Psoas muscle (tissue), 8 donors: ENCODE measurements around the gene AP1AR. TPM values are rescaled to one million over a fixed set of nuclear protein-coding genes. Genes with fewer than 3 reads are reported as not detected.
A peak's percentile ranks its signal among the peaks of the same experiment; 100 is the strongest.

Experiments
- ATAC-seq, 4 donors: fragments of 200-7000 bp; cut with Tn5 transposase; one replicate each; pipeline ENCODE4 v1.9.1; 2020; ENCODE audit warnings: moderate library complexity in 3 of 4, mild to moderate bottlenecking in 2 of 4
- DNase-seq, 2 donors: peaks; one replicate each; pipeline ENCODE4 v3.0.0-alpha.2; 2020
- H3K27ac ChIP-seq: fragments of 200-600 bp; one replicate; pipeline ENCODE4 v1.8.0; 2022
- H3K27me3 ChIP-seq, 3 donors: fragments of 200-600 bp in 1 of 3; one replicate each; pipeline versions ENCODE4 v1.6.1 to v1.8.0; 2013 to 2022; ENCODE audit warnings: low read length in 2 of 3, mild to moderate bottlenecking in 2 of 3, moderate library complexity in 1 of 3; ENCODE audit not compliant: insufficient read depth in 3 of 3
- H3K36me3 ChIP-seq, 2 donors: fragments of 200-600 bp in 1 of 2; one replicate each; pipeline versions ENCODE4 v1.6.1 to v1.8.0; 2013 to 2022; ENCODE audit warnings: low read depth in 1 of 2, mild to moderate bottlenecking in 1 of 2, moderate library complexity in 1 of 2; ENCODE audit not compliant: insufficient read depth in 1 of 2
- H3K4me1 ChIP-seq: fragments of 200-600 bp; one replicate; pipeline ENCODE4 v1.8.0; 2022
- H3K4me3 ChIP-seq: fragments of 200-600 bp; one replicate; pipeline ENCODE4 v1.8.0; 2022; ENCODE audit warnings: mild to moderate bottlenecking
- H3K9me3 ChIP-seq: fragments of 200-600 bp; one replicate; pipeline ENCODE4 v1.8.0; 2022
- WGBS, 3 donors: extraction: QIAGEN DNeasy Blood & Tissue Kit; methylation state at CpG; one replicate each; pipeline versions ENCODE4 v1.1.6 to v1.1.7; 2013; 5-methylcytosine and 5-hydroxymethylcytosine counted together
- intact Hi-C, 2 donors: fragments of 100-400 bp; cut with DNase I; formaldehyde crosslinking; loops; one replicate each; pipeline versions ENCODE4 v1.11.0 to v1.14.2; 2022
- polyA plus RNA-seq, 3 donors: library from polyadenylated mRNA; stranded (reverse); fragments of 200-250 nt; gene quantifications; one replicate each; pipeline ENCODE4 v1.2.3, GENCODE V29; 2013
- total RNA-seq, 4 donors: library from RNA; stranded (reverse); fragmentation: NEBNext Ultra II Directional in 2 of 4; extraction: Animal tissue kit (Norgen Biotek cat#: 25700) in 2 of 4; gene quantifications; one replicate each; pipeline versions ENCODE4 v1.2.1 to v1.2.4, GENCODE V29; 2021 to 2023
- TF ChIP-seq, protein P1 (sequence below): fragments of 200-600 bp; IDR thresholded peaks from one replicate; pipeline ENCODE4 v1.8.0; 2022; ENCODE audit warnings: antibody characterized with exemption
- donor health status: healthy with polysubstance abuse.
- donor health status: DM: no; HTN: no; CAD: no; lungs with moderate emphysema.
- donor health status: Bipolar disorder and iron deficiency.
- donor health status: healthy.
- donor health status: DM: yes; HTN: yes; CAD: no.
- donor health status: DM: no; HTN: no; CAD: no.
- donor health status: DM: no; HTN: no; CAD: no.
- donor health status: DM: yes; HTN: yes; CAD: no.

Gene AP1AR
- total and polyA plus RNA-seq, 7 donors: 5.3 to 19.8 (median 9.9) TPM

- DNase-seq: no peak
- ATAC-seq: no peak
- Histone ChIP-seq H3K4me3 (no peak overlapping the region), H3K27me3 (no peaks in the 10 kb centered on the region), H3K4me1 (peaks cover 16% of the 10 kb centered on the region), H3K9me3 (no peaks in the 10 kb centered on the region), H3K36me3 (no peaks in the 10 kb centered on the region), H3K27ac (no peak overlapping the region)
- TF ChIP-seq, protein P1, sequence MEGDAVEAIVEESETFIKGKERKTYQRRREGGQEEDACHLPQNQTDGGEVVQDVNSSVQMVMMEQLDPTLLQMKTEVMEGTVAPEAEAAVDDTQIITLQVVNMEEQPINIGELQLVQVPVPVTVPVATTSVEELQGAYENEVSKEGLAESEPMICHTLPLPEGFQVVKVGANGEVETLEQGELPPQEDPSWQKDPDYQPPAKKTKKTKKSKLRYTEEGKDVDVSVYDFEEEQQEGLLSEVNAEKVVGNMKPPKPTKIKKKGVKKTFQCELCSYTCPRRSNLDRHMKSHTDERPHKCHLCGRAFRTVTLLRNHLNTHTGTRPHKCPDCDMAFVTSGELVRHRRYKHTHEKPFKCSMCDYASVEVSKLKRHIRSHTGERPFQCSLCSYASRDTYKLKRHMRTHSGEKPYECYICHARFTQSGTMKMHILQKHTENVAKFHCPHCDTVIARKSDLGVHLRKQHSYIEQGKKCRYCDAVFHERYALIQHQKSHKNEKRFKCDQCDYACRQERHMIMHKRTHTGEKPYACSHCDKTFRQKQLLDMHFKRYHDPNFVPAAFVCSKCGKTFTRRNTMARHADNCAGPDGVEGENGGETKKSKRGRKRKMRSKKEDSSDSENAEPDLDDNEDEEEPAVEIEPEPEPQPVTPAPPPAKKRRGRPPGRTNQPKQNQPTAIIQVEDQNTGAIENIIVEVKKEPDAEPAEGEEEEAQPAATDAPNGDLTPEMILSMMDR: no peak
- WGBS, 3 donors: 74 to 90% (median 82%) methylated on average over 4 of the region's 4 CpGs
- intact Hi-C loops: no loop called here
Measured at GRCh38 chr4:112282860-112283667, 51.5 kb downstream of the AP1AR start.

- DNase-seq: no peak
- WGBS, 3 donors: 11 to 14% (median 12%) methylated on average over 6 of the region's 6 CpGs
- H3K27ac ChIP-seq: no peak overlapping the region
- no peak for ATAC-seq
- TF ChIP-seq, protein P1: no peak
- peaks cover 12% of the 10 kb centered on the region for H3K4me1 ChIP-seq
- no peaks in the 10 kb centered on the region for H3K36me3 ChIP-seq
- intact Hi-C loops: no loop called here
- no peaks in the 10 kb centered on the region for H3K9me3 ChIP-seq
- H3K27me3 ChIP-seq: no peaks in the 10 kb centered on the region
- peak overlapping the region; percentile 86 for H3K4me3 ChIP-seq
Measured at GRCh38 chr4:112284166-112284565, 52.6 kb downstream of the AP1AR start.

DNA sequence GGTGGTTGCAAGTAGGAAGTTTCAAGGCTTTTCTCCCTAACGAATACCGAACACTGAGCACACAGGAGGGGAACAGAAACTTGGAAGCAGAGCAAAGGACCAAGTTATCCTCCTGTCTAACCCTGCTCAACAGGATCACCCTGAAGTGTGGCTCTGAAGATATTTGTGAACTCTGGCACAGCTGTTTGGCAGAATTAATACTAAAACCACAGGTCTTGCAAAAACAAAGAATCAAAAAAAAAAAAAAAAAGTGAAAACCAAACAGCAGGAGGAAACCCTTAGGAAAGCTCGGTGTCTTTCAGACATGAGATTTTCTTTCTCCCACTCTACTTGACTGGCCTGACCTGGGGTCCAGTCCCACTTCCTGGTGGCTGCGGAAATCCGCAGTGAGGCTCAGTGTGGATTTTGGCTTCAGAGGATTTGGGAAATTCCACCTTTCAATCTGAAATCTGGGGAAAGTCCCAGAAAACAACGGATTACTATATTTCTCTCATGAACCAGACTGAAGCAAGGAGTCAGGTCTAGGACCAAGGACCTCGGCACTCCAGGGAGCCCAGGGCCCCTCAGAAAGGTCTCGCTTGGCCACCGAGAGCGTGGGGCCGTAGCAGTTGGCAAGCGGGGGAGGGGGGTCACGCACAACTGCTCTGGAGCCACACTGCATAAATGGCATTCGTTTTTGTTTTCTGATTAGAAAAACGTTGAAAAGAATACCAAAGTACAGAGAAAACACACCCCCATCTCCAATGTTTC lies 53.2 kb downstream of the AP1AR start:
- DNase-seq: no peak
- H3K27me3 ChIP-seq: no peaks in the 10 kb centered on the region
- intact Hi-C loops: no loop called here
- peak in 3 of 4 donors; percentile 32 to 70 (median 41) for ATAC-seq
- H3K27ac ChIP-seq: peak overlapping the region; percentile 51
- no peaks in the 10 kb centered on the region for H3K36me3 ChIP-seq
- H3K4me3 ChIP-seq: peak overlapping the region; percentile 86
- peaks cover 7% of the 10 kb centered on the region for H3K4me1 ChIP-seq
- TF ChIP-seq, protein P1: no peak
- H3K9me3 ChIP-seq: no peaks in the 10 kb centered on the region
- 1 to 4% (median 1%) methylated on average over 15 of the region's 15 CpGs for WGBS, 3 donors

- intact Hi-C loops: no loop called here
- no peaks in the 10 kb centered on the region for H3K9me3 ChIP-seq
- H3K27ac ChIP-seq: no peak overlapping the region
- WGBS, 3 donors: 96 to 97% (median 96%) methylated on average over 8 of the region's 8 CpGs
- TF ChIP-seq, protein P1: no peak
- DNase-seq (no peak), ATAC-seq (no peak)
- peaks cover 7% of the 10 kb centered on the region for H3K4me1 ChIP-seq
- H3K4me3 ChIP-seq: no peak overlapping the region
- no peaks in the 10 kb centered on the region for H3K36me3 ChIP-seq
- no peaks in the 10 kb centered on the region for H3K27me3 ChIP-seq
Measured at GRCh38 chr4:112287258-112287989, 55.8 kb downstream of the AP1AR start.
